Aorta (tissue), 5 donors: ENCODE results near the gene PRR15. TPM values are rescaled to one million over a fixed set of nuclear protein-coding genes. Genes with fewer than 3 reads are reported as not detected.

Experiments
- ATAC-seq: fragments of 200-7000 bp; cut with Tn5 transposase; one replicate; pipeline ENCODE4 v1.9.1; 2022; ENCODE audit warnings: moderate library complexity; ENCODE audit not compliant: low FRiP score
- DNase-seq, 2 donors: peaks; one replicate each; pipeline ENCODE4 v3.0.0-alpha.2; 2020
- H3K27ac ChIP-seq, 2 donors: one replicate each; pipeline ENCODE4 v1.5.1; 2013; ENCODE audit warnings: low read length in 2 of 2, mild to moderate bottlenecking in 2 of 2, moderate library complexity in 2 of 2, control low read depth in 1 of 2, inconsistent platforms in 1 of 2, low read depth in 1 of 2
- H3K27me3 ChIP-seq, 2 donors: one replicate each; pipeline ENCODE4 v1.6.1; 2013; ENCODE audit warnings: control low read depth in 1 of 2, low read length in 1 of 2, mild to moderate bottlenecking in 1 of 2, moderate library complexity in 1 of 2; ENCODE audit not compliant: insufficient read depth in 2 of 2, control insufficient read depth in 1 of 2
- H3K36me3 ChIP-seq, 2 donors: one replicate each; pipeline ENCODE4 v1.6.1; 2013; ENCODE audit warnings: control low read depth in 1 of 2, low read length in 1 of 2, mild to moderate bottlenecking in 1 of 2; ENCODE audit not compliant: insufficient read depth in 2 of 2, control insufficient read depth in 1 of 2
- H3K4me1 ChIP-seq, 2 donors: one replicate each; pipeline ENCODE4 v1.6.1; 2013; ENCODE audit warnings: low read length in 2 of 2, control low read depth in 1 of 2, mild to moderate bottlenecking in 1 of 2, moderate library complexity in 1 of 2; ENCODE audit not compliant: insufficient read depth in 2 of 2, control insufficient read depth in 1 of 2
- H3K4me3 ChIP-seq, 2 donors: one replicate each; pipeline ENCODE4 v1.5.1; 2013; ENCODE audit warnings: low read length in 2 of 2, control low read depth in 1 of 2, mild to moderate bottlenecking in 1 of 2
- H3K9me3 ChIP-seq: one replicate; pipeline ENCODE4 v1.6.1; 2013; ENCODE audit warnings: mild to moderate bottlenecking, low read length; ENCODE audit not compliant: control insufficient read depth
- WGBS, 2 donors: extraction: QIAGEN DNeasy Blood & Tissue Kit; methylation state at CpG; one replicate each; pipeline ENCODE4 v1.1.7; 2013; 5-methylcytosine and 5-hydroxymethylcytosine counted together
- intact Hi-C, 2 donors: fragments of 100-400 bp; cut with DNase I; formaldehyde crosslinking; loops; one replicate each; pipeline versions ENCODE4 v1.14.2 to v1.15.0; 2022
- polyA plus RNA-seq, 2 donors: library from polyadenylated mRNA; stranded (reverse); fragments of 200-250 nt; gene quantifications; one replicate each; pipeline ENCODE4 v1.2.3, GENCODE V29; 2013
- total RNA-seq, 2 donors: library from RNA; stranded (reverse); fragmentation: NEBNext Ultra II Directional; extraction: Animal tissue kit (Norgen Biotek cat#: 25700); gene quantifications; one replicate each; pipeline ENCODE4 v1.2.1, GENCODE V29; 2021
- donor health status: healthy with polysubstance abuse.
- donor health status: Bipolar disorder and iron deficiency.
- donor health status: DM: no; HTN: no; CAD: no.
- donor health status: DM: no; HTN: no; CAD: no.
- donor health status: DM: yes; HTN: yes; CAD: no.

The PRR15 gene
- total and polyA plus RNA-seq, 4 donors = 0.69 to 18.4 (median 1.3) TPM

DNA sequence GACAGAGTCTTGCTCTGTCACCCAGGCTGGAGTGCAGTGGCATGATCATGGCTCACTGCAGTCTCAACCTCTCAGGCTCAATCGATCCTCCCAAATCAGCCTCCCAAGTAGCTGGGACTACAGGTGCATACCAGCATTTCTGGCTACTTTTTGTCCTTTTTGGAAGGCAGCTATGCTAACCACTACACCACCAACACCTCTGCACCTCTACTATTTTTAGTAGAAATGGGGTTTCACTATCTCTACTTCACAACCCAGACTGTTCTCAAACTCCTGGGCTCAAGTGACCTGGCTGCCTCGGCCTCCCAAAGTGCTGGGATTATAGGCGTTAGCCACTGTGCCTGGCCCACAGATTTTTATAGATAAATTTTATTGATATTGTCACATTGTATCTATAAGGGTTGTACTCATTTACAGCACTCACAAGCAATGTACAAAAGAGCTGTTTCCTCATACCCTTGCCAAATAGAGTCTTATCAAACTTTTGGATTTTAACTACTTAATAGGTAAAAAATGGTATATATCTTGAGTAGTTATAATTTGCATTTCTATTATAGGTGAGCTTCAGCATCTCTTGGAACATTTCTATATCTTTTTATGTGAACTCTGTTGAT, 23.7 kb downstream of the PRR15 start:
- no peaks in the 10 kb centered on the region for H3K36me3 ChIP-seq
- no peaks in the 10 kb centered on the region for H3K27me3 ChIP-seq
- intact Hi-C loops = no loop called here
- WGBS, 2 donors = 80 to 93% methylated on average over 3 of the region's 3 CpGs
- DNase-seq (no peak), ATAC-seq (no peak)
- no peak overlapping the region for H3K4me3 ChIP-seq
- H3K4me1 ChIP-seq = no peaks in the 10 kb centered on the region
- no peak overlapping the region for H3K27ac ChIP-seq
- no peaks in the 10 kb centered on the region for H3K9me3 ChIP-seq

DNA sequence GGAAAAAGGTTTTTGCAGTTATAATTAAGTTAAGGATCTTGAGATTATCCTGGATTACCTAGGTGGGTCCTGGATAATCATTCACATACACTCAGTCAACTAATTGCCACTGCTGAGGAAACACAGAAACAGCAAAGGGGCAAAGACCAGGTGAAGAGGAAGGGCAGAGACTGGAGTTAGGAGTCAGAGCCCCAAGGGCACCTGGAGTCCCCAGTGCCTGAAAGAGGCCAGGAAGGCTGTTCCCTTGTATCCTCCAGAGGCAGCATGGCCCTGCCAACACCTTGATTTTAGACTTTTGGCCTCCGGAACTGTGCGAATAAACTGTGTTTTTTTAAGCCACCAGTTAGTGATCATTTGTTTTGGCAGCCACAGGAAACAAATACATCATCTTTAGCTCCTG, 24.6 kb downstream of the PRR15 start:
- DNase-seq (no peak), ATAC-seq (no peak)
- H3K9me3 ChIP-seq = no peaks in the 10 kb centered on the region
- H3K36me3 ChIP-seq = no peaks in the 10 kb centered on the region
- 53 to 71% methylated on average over 2 of the region's 2 CpGs for WGBS, 2 donors
- H3K4me3 ChIP-seq = no peak overlapping the region
- intact Hi-C loops = no loop called here
- no peak overlapping the region for H3K27ac ChIP-seq
- no peaks in the 10 kb centered on the region for H3K4me1 ChIP-seq
- no peaks in the 10 kb centered on the region for H3K27me3 ChIP-seq

DNA sequence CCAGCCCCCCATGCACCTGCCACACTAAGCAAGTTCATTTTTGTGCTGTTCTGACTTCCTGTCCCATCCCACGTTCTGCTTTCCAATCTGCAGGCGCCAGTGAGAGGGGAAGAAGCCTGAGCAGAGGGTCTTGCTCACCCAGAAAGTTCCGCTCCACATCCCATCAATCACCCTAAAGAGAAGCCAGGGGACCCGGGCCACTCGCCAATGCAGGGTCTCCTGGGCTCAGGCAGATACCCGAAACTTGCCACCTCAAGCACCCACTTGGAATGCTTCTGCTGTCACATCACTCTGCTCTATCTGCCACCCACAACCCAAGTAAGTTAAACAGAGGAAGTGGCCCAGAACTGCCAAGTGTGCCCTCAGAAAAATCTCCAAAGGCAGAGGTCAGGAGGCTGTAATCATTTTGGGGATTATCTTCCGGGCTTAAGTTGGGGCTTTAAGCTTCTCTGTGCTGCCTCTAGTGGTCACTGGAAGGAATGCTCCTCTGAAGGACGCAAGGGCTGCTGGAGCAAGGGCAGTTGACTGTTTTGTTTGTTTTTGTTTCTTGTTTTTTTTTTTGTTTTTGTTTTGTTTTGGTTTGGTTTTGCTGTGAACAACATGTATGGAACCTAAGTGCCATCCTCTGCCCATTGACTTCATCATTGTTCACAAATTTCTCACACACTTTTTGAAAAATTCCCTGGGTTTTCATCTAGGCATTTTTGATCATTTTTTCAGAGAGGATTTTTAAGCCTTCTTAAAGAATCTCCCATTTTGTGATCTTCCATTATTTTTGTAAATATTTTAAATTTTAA, 25.5 kb downstream of the PRR15 start:
- H3K36me3 ChIP-seq = no peaks in the 10 kb centered on the region
- no peak for DNase-seq
- H3K27ac ChIP-seq = no peak overlapping the region
- H3K4me3 ChIP-seq = no peak overlapping the region
- 60 to 70% methylated on average over 8 of the region's 8 CpGs for WGBS, 2 donors
- no peaks in the 10 kb centered on the region for H3K27me3 ChIP-seq
- no peak for ATAC-seq
- H3K4me1 ChIP-seq = no peaks in the 10 kb centered on the region
- H3K9me3 ChIP-seq = no peaks in the 10 kb centered on the region
- intact Hi-C loops = no loop called here

DNA sequence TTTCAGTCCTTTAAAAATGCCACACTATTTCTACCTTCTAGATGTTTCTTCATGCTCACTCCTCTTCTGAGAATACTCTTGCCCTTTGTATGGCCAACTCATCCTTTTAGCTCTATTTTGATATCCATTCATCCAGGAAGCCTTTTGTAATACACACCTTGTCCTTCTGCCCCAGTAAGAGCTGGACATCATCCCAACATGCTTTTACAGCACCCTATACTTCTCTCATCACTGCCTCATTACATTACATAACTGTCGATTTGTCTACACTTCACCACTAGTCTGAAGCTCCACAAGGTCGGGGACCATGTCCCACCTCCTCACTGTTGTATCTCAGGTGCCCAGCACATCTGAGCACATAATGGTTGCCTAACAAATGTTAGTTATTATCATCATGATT, 29.2 kb downstream of the PRR15 start:
- 89% methylated on average over 2 of the region's 2 CpGs for WGBS, 2 donors
- no peaks in the 10 kb centered on the region for H3K27me3 ChIP-seq
- intact Hi-C loops = no loop called here
- no peaks in the 10 kb centered on the region for H3K4me1 ChIP-seq
- no peaks in the 10 kb centered on the region for H3K36me3 ChIP-seq
- no peak for ATAC-seq
- DNase-seq = no peak
- H3K4me3 ChIP-seq = no peak overlapping the region
- no peak overlapping the region for H3K27ac ChIP-seq
- H3K9me3 ChIP-seq = no peaks in the 10 kb centered on the region

DNA sequence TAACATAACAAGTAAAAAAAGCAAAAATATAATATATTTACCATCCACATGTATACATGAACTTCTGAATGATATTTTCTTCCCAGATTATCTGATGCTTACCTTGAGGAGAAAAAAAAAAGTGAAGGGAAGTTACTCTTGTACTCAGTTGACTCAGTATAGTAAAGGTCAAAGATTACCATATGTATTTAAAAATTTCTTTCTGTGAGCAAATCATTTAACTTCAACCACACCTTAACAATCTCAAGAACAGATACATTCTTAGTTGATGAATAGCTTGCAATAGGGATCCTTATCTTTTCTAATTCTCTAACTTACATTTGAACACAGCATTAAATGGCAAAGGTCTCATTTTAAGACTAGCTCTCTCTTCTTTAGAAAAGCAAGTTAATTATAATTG, 29.8 kb downstream of the PRR15 start:
- ATAC-seq = no peak
- no peak for DNase-seq

DNA sequence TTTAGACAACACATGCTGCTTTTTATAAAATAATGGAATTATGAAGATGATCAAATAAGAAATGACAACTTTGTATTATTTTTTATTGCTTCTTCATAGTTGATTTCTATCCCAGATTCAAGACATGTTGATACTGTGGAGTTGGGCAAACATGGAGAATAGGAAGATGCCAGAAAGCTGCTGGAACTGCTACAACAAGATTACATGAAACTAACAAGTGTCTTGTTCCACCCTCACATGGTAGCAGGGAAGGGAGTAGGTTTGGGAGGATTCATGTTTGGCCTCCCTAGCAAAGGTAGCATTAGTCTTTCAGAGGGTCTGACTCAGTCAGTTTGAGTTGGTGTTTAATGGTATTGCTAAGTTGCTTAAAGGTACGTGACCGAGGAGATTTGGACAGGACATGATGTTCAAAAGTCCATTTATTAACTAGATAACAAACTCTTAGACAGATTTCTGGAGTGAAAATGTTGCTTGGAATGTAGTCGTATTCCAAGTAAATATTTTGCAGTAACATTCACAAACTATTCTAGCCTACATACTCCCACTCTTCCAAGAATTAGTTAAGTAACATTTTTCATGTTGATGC, 33.1 kb downstream of the PRR15 start:
- DNase-seq (no peak), ATAC-seq (no peak)
- WGBS, 2 donors = 57 to 76% methylated on average over 3 of the region's 3 CpGs
- H3K9me3 ChIP-seq = peaks cover 1% of the 10 kb centered on the region
- intact Hi-C loops = no loop called here
- no peak overlapping the region for H3K27ac ChIP-seq
- H3K4me1 ChIP-seq = no peaks in the 10 kb centered on the region
- no peak overlapping the region for H3K4me3 ChIP-seq
- no peaks in the 10 kb centered on the region for H3K27me3 ChIP-seq
- H3K36me3 ChIP-seq = no peaks in the 10 kb centered on the region

More for the DNA sequence above, 29.8 kb downstream of the PRR15 start:
- Histone ChIP-seq H3K27me3 (no peaks in the 10 kb centered on the region), H3K4me3 (no peak overlapping the region), H3K4me1 (no peaks in the 10 kb centered on the region), H3K9me3 (no peaks in the 10 kb centered on the region), H3K36me3 (no peaks in the 10 kb centered on the region), H3K27ac (no peak overlapping the region)
- intact Hi-C loops = no loop called here

DNA sequence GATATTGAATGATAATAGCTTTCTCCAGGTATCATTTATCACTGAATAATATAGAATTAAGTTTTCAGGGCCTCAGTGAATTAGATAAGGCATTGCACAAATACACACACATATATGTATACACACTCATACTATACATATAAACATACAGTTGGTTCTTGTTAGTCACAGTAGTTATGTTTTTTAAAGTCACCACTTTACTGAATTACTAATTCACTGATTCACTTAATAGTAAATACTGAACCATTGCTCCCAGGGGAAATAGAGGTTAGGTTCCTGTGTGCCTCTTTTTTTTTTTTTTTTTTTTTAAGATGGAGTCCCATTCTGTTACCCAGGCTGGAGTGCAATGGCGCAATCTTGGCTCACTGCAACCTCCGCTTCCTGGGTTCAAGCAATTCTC, 33.6 kb downstream of the PRR15 start:
- intact Hi-C loops = no loop called here
- 95 to 99% methylated on average over 2 of the region's 2 CpGs for WGBS, 2 donors
- H3K27me3 ChIP-seq = no peaks in the 10 kb centered on the region

DNA sequence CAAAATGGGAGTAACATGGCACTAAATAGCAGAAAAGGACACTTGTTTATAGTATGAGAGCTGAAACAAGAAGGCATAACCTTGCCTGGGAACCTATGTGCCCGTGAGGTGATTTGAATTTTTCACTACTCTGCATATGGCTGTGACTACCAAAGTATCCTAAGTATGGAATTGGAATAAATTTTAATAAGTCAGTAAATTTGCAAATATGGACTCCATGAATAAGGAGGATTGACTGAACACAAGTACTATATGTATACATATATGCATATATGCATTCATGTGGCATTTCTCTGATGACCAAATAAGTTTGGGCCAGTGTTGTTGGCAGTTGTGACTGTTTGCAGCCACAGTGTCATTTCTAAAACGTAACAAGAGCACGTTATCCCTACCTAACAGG, 34.5 kb downstream of the PRR15 start:
- Histone ChIP-seq H3K4me1 (no peaks in the 10 kb centered on the region), H3K27me3 (no peaks in the 10 kb centered on the region), H3K4me3 (no peak overlapping the region), H3K9me3 (peaks cover 1% of the 10 kb centered on the region), H3K36me3 (no peaks in the 10 kb centered on the region), H3K27ac (no peak overlapping the region)
- DNase-seq = no peak
- intact Hi-C loops = no loop called here
- no peak for ATAC-seq
- WGBS, 2 donors = 93 to 95% methylated on average over 3 of the region's 3 CpGs

More for the DNA sequence above, 33.6 kb downstream of the PRR15 start:
- no peak overlapping the region for H3K4me3 ChIP-seq
- no peak for ATAC-seq
- no peak for DNase-seq
- H3K27ac ChIP-seq = no peak overlapping the region
- peaks cover 1% of the 10 kb centered on the region for H3K9me3 ChIP-seq
- H3K4me1 ChIP-seq = no peaks in the 10 kb centered on the region
- no peaks in the 10 kb centered on the region for H3K36me3 ChIP-seq

DNA sequence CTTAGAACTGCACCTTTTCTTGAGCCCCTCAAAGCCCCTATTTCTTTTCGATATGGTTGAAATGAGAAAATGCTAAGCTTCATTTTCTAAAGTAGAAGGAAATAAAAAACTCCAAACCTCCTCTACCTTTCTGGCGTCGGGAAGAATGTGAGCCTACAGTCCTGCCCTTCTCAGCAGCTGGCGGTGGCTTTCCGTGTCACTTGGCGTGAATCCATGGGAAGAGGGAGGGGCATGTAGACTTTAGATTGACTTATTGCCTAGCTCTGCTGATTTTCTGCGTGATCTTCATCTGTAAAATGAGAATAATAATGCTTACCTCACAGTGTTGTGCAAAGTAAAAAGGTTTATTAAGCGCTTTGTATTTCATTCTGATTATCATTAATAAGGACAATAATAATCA, 35.0 kb downstream of the PRR15 start:
- DNase-seq = no peak
- intact Hi-C loops = no loop called here
- no peaks in the 10 kb centered on the region for H3K27me3 ChIP-seq
- H3K36me3 ChIP-seq = no peaks in the 10 kb centered on the region
- H3K4me3 ChIP-seq = no peak overlapping the region
- H3K9me3 ChIP-seq = peaks cover 1% of the 10 kb centered on the region
- 44 to 58% methylated on average over 8 of the region's 8 CpGs for WGBS, 2 donors
- no peak for ATAC-seq
- no peak overlapping the region for H3K27ac ChIP-seq
- H3K4me1 ChIP-seq = no peaks in the 10 kb centered on the region
